GM23338 (cell line): Measurements from ENCODE around the gene LDLRAD3. TPM values are rescaled to one million over a fixed set of nuclear protein-coding genes. Genes with fewer than 3 reads are reported as not detected.

Experiments
- ATAC-seq: fragments of 200-7000 bp; cut with Tn5 transposase; 3 replicates; pipeline ENCODE4 v1.9.1; 2020
- DNase-seq: peaks from one replicate; pipeline ENCODE4 v3.0.0-alpha.2; 2015; ENCODE audit warnings: low spot score
- H2AFZ ChIP-seq: fragments of 200-600 bp; sonication (generic); 2 replicates; pipeline ENCODE4 v1.8.0; 2016; ENCODE audit warnings: antibody characterized with exemption, mild to moderate bottlenecking, moderate library complexity
- H3F3A ChIP-seq: fragments of 200-600 bp; sonication (generic); replicated peaks from 2 replicates; pipeline ENCODE4 v1.8.0; 2017; ENCODE audit warnings: antibody characterized with exemption, mixed run types, low read depth
- H3K27ac ChIP-seq: fragments of 200-600 bp; sonication (generic); 2 replicates; pipeline ENCODE4 v1.6.1; 2016; ENCODE audit warnings: low read depth
- H3K27me3 ChIP-seq: fragments of 200-600 bp; sonication (generic); 2 replicates; pipeline ENCODE4 v1.8.0; 2016; ENCODE audit warnings: mild to moderate bottlenecking, mixed run types, moderate library complexity; ENCODE audit not compliant: insufficient read depth
- H3K36me3 ChIP-seq: fragments of 200-600 bp; sonication (generic); 2 replicates; pipeline ENCODE4 v1.8.0; 2016; ENCODE audit warnings: mild to moderate bottlenecking; ENCODE audit not compliant: insufficient read depth
- H3K4me1 ChIP-seq: fragments of 200-600 bp; sonication (generic); 2 replicates; pipeline ENCODE4 v1.8.0; 2016; ENCODE audit warnings: mild to moderate bottlenecking, moderate library complexity; ENCODE audit not compliant: insufficient read depth
- H3K4me2 ChIP-seq: fragments of 200-600 bp; sonication (generic); 2 replicates; pipeline ENCODE4 v1.7.1; 2017; ENCODE audit warnings: mixed run types
- H3K4me3 ChIP-seq: fragments of 200-600 bp; sonication (generic); 2 replicates; pipeline ENCODE4 v1.6.1; 2016; ENCODE audit warnings: mixed run types
- H3K79me2 ChIP-seq: fragments of 200-600 bp; sonication (generic); replicated peaks from 2 replicates; pipeline ENCODE4 v1.8.0; 2017; ENCODE audit warnings: mild to moderate bottlenecking; ENCODE audit not compliant: insufficient read depth
- H3K9me2 ChIP-seq: fragments of 200-600 bp; sonication (generic); 2 replicates; pipeline ENCODE4 v1.8.0; 2017; ENCODE audit not compliant: insufficient read depth
- H4K20me1 ChIP-seq: fragments of 200-600 bp; sonication (generic); replicated peaks from 2 replicates; pipeline ENCODE4 v1.8.0; 2017; ENCODE audit warnings: mild to moderate bottlenecking; ENCODE audit not compliant: insufficient read depth
- H3K27ac Mint-ChIP-seq: 2 replicates; pipeline ENCODE4 v1.8.0; 2020; ENCODE audit warnings: inconsistent platforms, mild to moderate bottlenecking, moderate library complexity, mixed read lengths
- H3K27me3 Mint-ChIP-seq: 3 replicates; pipeline ENCODE4 v1.8.0; 2022; ENCODE audit warnings: low read depth, mild to moderate bottlenecking, moderate library complexity, mixed read lengths, inconsistent platforms; ENCODE audit not compliant: insufficient read depth, poor library complexity
- H3K36me3 Mint-ChIP-seq: 3 replicates; pipeline ENCODE4 v1.8.0; 2021; ENCODE audit warnings: low read depth, mild to moderate bottlenecking, inconsistent platforms, moderate library complexity, mixed read lengths
- H3K4me1 Mint-ChIP-seq: 3 replicates; pipeline ENCODE4 v1.8.0; 2020; ENCODE audit warnings: mild to moderate bottlenecking, inconsistent platforms, mixed read lengths
- H3K4me3 Mint-ChIP-seq: 3 replicates; pipeline ENCODE4 v1.8.0; 2021; ENCODE audit warnings: moderate library complexity, mild to moderate bottlenecking, inconsistent platforms, mixed read lengths
- H3K9me3 Mint-ChIP-seq: 3 replicates; pipeline ENCODE4 v1.8.0; 2020; ENCODE audit warnings: moderate library complexity, mild to moderate bottlenecking, inconsistent platforms, mixed read lengths
- EZH2 ChIP-seq: fragments of 200-600 bp; sonication (generic); IDR thresholded peaks from one replicate; pipeline ENCODE4 v1.8.0; 2017; ENCODE audit warnings: antibody characterized with exemption, mild to moderate bottlenecking, low read depth; ENCODE audit not compliant: unreplicated experiment
- EZH2phosphoT487 ChIP-seq: fragments of 200-600 bp; sonication (generic); IDR thresholded peaks from one replicate; pipeline ENCODE4 v1.8.1; 2018; ENCODE audit warnings: antibody characterized with exemption; ENCODE audit not compliant: unreplicated experiment
- JUNB ChIP-seq: IDR thresholded peaks from one replicate; pipeline ENCODE4 v1.6.1; 2016; ENCODE audit warnings: antibody characterized with exemption; ENCODE audit not compliant: unreplicated experiment
- ZNF114 ChIP-seq: fragments of 250-450 bp; sonication (Bioruptor Pico); IDR thresholded peaks from 2 replicates; pipeline ENCODE4 v1.5.0; 2020; ENCODE audit warnings: mild to moderate bottlenecking, moderate library complexity
- ZNF331 ChIP-seq: fragments of 250-450 bp; sonication (Bioruptor Pico); IDR thresholded peaks from 2 replicates; pipeline ENCODE4 v1.5.0; 2020; ENCODE audit warnings: low read depth, mild to moderate bottlenecking, moderate library complexity
- polyA plus RNA-seq: library from polyadenylated mRNA; unstranded; fragments of >200 nt; fragmentation: Nextera tagmentation; extraction: Ambion mirVana; gene quantifications from 2 replicates; pipeline ENCODE4 v1.2.1, GENCODE V29; 2016
- total RNA-seq: library from RNA; depleted of rRNA; stranded (reverse); fragments of >200 nt; shearing (Covaris generic); gene quantifications from 2 replicates; pipeline ENCODE4 v1.2.3, GENCODE V29; 2014
- TF ChIP-seq, protein P1 (sequence below): fragments of 250-450 bp; sonication (Bioruptor Pico); IDR thresholded peaks from 2 replicates; pipeline ENCODE4 v1.5.0; 2020; ENCODE audit warnings: mild to moderate bottlenecking, moderate library complexity
- TF ChIP-seq, protein P2 (sequence below): IDR thresholded peaks from 2 replicates; pipeline ENCODE4 v1.6.1; 2016; ENCODE audit warnings: antibody characterized with exemption

Gene LDLRAD3
- total and polyA plus RNA-seq, 2 experiments from 2014 or later, result 8.5 to 19.4 TPM

DNA sequence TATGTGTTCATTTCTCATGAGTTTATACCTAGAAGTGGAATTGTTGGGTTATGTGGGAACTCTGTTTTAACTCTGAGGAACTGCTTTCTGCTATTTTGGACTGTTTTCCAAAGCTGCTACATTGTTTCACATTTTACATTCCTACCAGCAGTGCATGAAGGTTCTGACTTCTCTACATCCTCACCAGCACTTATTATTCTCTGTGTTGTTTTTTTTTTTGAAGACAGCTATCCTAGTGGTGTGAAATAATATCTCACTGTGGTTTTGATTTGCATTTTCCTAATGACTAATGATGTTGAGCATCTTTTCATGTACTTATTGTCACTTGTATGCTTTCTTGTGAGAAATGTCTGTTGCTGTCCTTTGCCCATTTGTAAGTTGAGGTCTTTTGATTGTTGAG, 175.4 kb downstream of the LDLRAD3 start (continued):
- TF ChIP-seq, protein P1, sequence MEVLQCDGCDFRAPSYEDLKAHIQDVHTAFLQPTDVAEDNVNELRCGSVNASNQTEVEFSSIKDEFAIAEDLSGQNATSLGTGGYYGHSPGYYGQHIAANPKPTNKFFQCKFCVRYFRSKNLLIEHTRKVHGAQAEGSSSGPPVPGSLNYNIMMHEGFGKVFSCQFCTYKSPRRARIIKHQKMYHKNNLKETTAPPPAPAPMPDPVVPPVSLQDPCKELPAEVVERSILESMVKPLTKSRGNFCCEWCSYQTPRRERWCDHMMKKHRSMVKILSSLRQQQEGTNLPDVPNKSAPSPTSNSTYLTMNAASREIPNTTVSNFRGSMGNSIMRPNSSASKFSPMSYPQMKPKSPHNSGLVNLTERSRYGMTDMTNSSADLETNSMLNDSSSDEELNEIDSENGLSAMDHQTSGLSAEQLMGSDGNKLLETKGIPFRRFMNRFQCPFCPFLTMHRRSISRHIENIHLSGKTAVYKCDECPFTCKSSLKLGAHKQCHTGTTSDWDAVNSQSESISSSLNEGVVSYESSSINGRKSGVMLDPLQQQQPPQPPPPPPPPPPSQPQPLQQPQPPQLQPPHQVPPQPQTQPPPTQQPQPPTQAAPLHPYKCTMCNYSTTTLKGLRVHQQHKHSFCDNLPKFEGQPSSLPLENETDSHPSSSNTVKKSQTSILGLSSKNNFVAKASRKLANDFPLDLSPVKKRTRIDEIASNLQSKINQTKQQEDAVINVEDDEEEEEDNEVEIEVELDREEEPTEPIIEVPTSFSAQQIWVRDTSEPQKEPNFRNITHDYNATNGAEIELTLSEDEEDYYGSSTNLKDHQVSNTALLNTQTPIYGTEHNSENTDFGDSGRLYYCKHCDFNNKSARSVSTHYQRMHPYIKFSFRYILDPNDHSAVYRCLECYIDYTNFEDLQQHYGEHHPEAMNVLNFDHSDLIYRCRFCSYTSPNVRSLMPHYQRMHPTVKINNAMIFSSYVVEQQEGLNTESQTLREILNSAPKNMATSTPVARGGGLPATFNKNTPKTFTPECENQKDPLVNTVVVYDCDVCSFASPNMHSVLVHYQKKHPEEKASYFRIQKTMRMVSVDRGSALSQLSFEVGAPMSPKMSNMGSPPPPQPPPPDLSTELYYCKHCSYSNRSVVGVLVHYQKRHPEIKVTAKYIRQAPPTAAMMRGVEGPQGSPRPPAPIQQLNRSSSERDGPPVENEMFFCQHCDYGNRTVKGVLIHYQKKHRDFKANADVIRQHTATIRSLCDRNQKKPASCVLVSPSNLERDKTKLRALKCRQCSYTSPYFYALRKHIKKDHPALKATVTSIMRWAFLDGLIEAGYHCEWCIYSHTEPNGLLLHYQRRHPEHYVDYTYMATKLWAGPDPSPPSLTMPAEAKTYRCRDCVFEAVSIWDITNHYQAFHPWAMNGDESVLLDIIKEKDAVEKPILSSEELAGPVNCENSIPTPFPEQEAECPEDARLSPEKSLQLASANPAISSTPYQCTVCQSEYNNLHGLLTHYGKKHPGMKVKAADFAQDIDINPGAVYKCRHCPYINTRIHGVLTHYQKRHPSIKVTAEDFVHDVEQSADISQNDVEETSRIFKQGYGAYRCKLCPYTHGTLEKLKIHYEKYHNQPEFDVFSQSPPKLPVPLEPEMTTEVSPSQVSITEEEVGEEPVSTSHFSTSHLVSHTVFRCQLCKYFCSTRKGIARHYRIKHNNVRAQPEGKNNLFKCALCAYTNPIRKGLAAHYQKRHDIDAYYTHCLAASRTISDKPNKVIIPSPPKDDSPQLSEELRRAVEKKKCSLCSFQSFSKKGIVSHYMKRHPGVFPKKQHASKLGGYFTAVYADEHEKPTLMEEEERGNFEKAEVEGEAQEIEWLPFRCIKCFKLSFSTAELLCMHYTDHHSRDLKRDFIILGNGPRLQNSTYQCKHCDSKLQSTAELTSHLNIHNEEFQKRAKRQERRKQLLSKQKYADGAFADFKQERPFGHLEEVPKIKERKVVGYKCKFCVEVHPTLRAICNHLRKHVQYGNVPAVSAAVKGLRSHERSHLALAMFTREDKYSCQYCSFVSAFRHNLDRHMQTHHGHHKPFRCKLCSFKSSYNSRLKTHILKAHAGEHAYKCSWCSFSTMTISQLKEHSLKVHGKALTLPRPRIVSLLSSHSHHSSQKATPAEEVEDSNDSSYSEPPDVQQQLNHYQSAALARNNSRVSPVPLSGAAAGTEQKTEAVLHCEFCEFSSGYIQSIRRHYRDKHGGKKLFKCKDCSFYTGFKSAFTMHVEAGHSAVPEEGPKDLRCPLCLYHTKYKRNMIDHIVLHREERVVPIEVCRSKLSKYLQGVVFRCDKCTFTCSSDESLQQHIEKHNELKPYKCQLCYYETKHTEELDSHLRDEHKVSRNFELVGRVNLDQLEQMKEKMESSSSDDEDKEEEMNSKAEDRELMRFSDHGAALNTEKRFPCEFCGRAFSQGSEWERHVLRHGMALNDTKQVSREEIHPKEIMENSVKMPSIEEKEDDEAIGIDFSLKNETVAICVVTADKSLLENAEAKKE, result no peak
- no peak for TF ChIP-seq ZNF114 (CRISPR knock-in tag)

DNA sequence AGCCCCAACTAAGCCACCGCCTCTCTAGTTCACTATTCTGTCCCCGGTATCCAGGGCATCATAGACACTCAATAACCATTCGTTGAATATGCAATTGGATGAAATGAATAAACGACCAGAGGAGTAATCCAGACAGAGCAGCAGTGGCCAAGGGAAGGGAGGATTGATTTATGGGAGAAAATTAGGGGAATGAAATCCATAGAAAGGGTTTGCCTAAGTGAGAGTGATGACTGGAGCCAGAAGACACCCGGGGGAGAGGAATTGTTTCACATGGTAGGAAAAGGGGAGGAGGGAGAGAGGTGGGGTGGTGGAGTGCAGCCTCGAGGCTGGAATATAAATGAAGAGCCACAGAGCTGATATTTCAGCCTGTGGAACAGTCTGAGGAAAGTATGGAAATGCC, 177.2 kb downstream of the LDLRAD3 start:
- Histone ChIP-seq H4K20me1 (no peaks in the 10 kb centered on the region; the same call in 1 of the 2 replicates), H3K27ac (no peak overlapping the region), H3K36me3 (no peaks in the 10 kb centered on the region), H3K4me3 (no peak overlapping the region), H2AFZ (no peak overlapping the region), H3F3A (no peaks in the 10 kb centered on the region), H3K27me3 (no peaks in the 10 kb centered on the region), H3K4me2 (no peak overlapping the region), H3K79me2 (no peaks in the 10 kb centered on the region), H3K9me2 (no peaks in the 10 kb centered on the region), H3K4me1 (no peaks in the 10 kb centered on the region)
- DNase-seq (no peak), ATAC-seq (no peak)
- H3K4me3 Mint-ChIP-seq, result no peak overlapping the region
- no peaks in the 10 kb centered on the region for H3K9me3 Mint-ChIP-seq
- H3K36me3 Mint-ChIP-seq, result peaks cover 5% of the 10 kb centered on the region; the same call in 2 of the 3 replicates
- H3K4me1 Mint-ChIP-seq, result peaks cover 13% of the 10 kb centered on the region
- H3K27me3 Mint-ChIP-seq, result no peaks in the 10 kb centered on the region
- H3K27ac Mint-ChIP-seq, result peak overlapping the region; percentile 58
- TF ChIP-seq, protein P2, sequence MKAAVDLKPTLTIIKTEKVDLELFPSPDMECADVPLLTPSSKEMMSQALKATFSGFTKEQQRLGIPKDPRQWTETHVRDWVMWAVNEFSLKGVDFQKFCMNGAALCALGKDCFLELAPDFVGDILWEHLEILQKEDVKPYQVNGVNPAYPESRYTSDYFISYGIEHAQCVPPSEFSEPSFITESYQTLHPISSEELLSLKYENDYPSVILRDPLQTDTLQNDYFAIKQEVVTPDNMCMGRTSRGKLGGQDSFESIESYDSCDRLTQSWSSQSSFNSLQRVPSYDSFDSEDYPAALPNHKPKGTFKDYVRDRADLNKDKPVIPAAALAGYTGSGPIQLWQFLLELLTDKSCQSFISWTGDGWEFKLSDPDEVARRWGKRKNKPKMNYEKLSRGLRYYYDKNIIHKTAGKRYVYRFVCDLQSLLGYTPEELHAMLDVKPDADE, result no peak
- no peak for TF ChIP-seq EZH2phosphoT487
- no peak for TF ChIP-seq ZNF114 (CRISPR knock-in tag)
- TF ChIP-seq EZH2, result no peak
- no peak for TF ChIP-seq JUNB
- TF ChIP-seq, protein P1, result no peak
- no peak for TF ChIP-seq ZNF331
